B cell (primary cell): ENCODE data around the gene RASA1. TPM values are rescaled to one million over a fixed set of nuclear protein-coding genes. Genes with fewer than 3 reads are reported as not detected.

ENCODE experiments used
- ATAC-seq: fragments of 200-7000 bp; cut with Tn5 transposase; one replicate; pipeline ENCODE4 v1.10.0; 2021; ENCODE audit warnings: low read depth, mild to moderate bottlenecking, moderate number of reproducible peaks, moderate library complexity
- CTCF ChIA-PET: fragments of 350-600 bp; sonication (Branson Sonifier 250); formaldehyde crosslinking; loops from one replicate; lab custom pipeline; 2021; ENCODE audit warnings: antibody characterized with exemption, inconsistent platforms; lab: Charles Lee
- POLR2A ChIA-PET: fragments of 350-600 bp; sonication (Branson Sonifier 250); formaldehyde crosslinking; loops from one replicate; lab custom pipeline; 2021; ENCODE audit warnings: antibody characterized with exemption; lab: Charles Lee
- DNase-seq: peaks from one replicate; pipeline ENCODE4 v3.0.0; 2013
- H2AFZ ChIP-seq: 2 replicates; pipeline ENCODE4 v1.6.1; 2012; ENCODE audit warnings: mild to moderate bottlenecking, low read depth, low read length; ENCODE audit not compliant: insufficient read depth, poor library complexity, severe bottlenecking
- H3K27ac ChIP-seq, 2 donors: 1 replicate in 1 of 2; 2 replicates in 1 of 2; pipeline ENCODE4 v1.5.1; 2012 to 2013; ENCODE audit warnings: low read length in 2 of 2, mild to moderate bottlenecking in 2 of 2, moderate library complexity in 1 of 2
- H3K27me3 ChIP-seq, 4 experiments: fragments of 200-600 bp in 1 of 4; sonication (generic) in 1 of 4; replicated peaks in 1 of 4; 1 replicate in 2 of 4; 2 replicates in 2 of 4; pipeline versions ENCODE4 v1.6.1 to v1.7.0; 2013 to 2016; ENCODE audit warnings: low read length in 3 of 4, mild to moderate bottlenecking in 2 of 4, mixed read lengths in 1 of 4, moderate library complexity in 1 of 4; ENCODE audit not compliant: insufficient read depth in 4 of 4, control insufficient read depth in 3 of 4; ENCODE audit errors: control extremely low read depth in 1 of 4
- H3K36me3 ChIP-seq, 2 experiments: replicated peaks in 1 of 2; 1 replicate in 1 of 2; 2 replicates in 1 of 2; pipeline versions ENCODE4 v1.6.1 to v1.7.1; 2013; ENCODE audit warnings: low read length in 1 of 2; ENCODE audit not compliant: insufficient read depth in 2 of 2, control insufficient read depth in 1 of 2; ENCODE audit errors: control extremely low read depth in 1 of 2, extremely low read depth in 1 of 2
- H3K4me1 ChIP-seq, 2 donors: fragments of 200-600 bp in 1 of 2; sonication (generic) in 1 of 2; 1 replicate in 1 of 2; 2 replicates in 1 of 2; pipeline versions ENCODE4 v1.5.1 to v1.6.1; 2013 to 2017; ENCODE audit warnings: low read length in 2 of 2; ENCODE audit not compliant: control insufficient read depth in 2 of 2, insufficient read depth in 2 of 2
- H3K4me2 ChIP-seq: replicated peaks from 2 replicates; pipeline ENCODE3; 2012; ENCODE audit warnings: mild to moderate bottlenecking, low read depth, low read length; ENCODE audit not compliant: poor library complexity, severe bottlenecking
- H3K4me3 ChIP-seq, 5 experiments: fragments of 200-600 bp in 1 of 5; sonication (generic) in 1 of 5; 1 replicate in 3 of 5; 2 replicates in 2 of 5; pipeline versions ENCODE4 v1.5.1 to v1.7.0; 2011 to 2016; ENCODE audit warnings: low read length in 4 of 5, mild to moderate bottlenecking in 4 of 5, low read depth in 2 of 5, control low read depth in 1 of 5, moderate library complexity in 1 of 5; ENCODE audit not compliant: insufficient read depth in 1 of 5; ENCODE audit errors: control extremely low read depth in 1 of 5, extremely low read depth in 1 of 5
- H3K79me2 ChIP-seq: fragments of 200-600 bp; sonication (generic); one replicate; pipeline ENCODE4 v1.6.0; 2016; ENCODE audit warnings: low read length; ENCODE audit not compliant: control insufficient read depth, insufficient read depth
- H3K9ac ChIP-seq: fragments of 200-600 bp; sonication (generic); 2 replicates; pipeline ENCODE4 v1.6.1; 2017; ENCODE audit warnings: mild to moderate bottlenecking, low read length, moderate library complexity
- H3K9me3 ChIP-seq, 3 donors: one replicate each; pipeline versions ENCODE4 v1.6.1 to v1.7.1; 2013; ENCODE audit warnings: low read length in 2 of 3; ENCODE audit not compliant: control insufficient read depth in 2 of 3, insufficient read depth in 1 of 3; ENCODE audit errors: control extremely low read depth in 1 of 3
- H4K20me1 ChIP-seq: 2 replicates; pipeline ENCODE4 v1.6.0; 2012; ENCODE audit warnings: mild to moderate bottlenecking, low read length; ENCODE audit not compliant: insufficient read depth, control insufficient read depth, poor library complexity, severe bottlenecking
- H3K27ac Mint-ChIP-seq: one replicate; pipeline ENCODE4 v1.8.0; 2021; ENCODE audit warnings: mixed read lengths
- H3K27me3 Mint-ChIP-seq: one replicate; pipeline ENCODE4 v1.8.0; 2021; ENCODE audit warnings: mixed read lengths
- H3K4me1 Mint-ChIP-seq: one replicate; pipeline ENCODE4 v1.8.0; 2021; ENCODE audit warnings: mixed read lengths
- H3K4me3 Mint-ChIP-seq: one replicate; pipeline ENCODE4 v1.8.0; 2021; ENCODE audit warnings: mixed read lengths
- H3K9me3 Mint-ChIP-seq: one replicate; pipeline ENCODE4 v1.8.0; 2022; ENCODE audit warnings: mixed read lengths; ENCODE audit not compliant: insufficient read depth
- EZH2 ChIP-seq: IDR thresholded peaks from 2 replicates; pipeline ENCODE4 v1.6.1; 2012; ENCODE audit warnings: borderline replicate concordance, low read depth, mild to moderate bottlenecking, moderate library complexity, low read length; ENCODE audit not compliant: insufficient read depth, poor library complexity, severe bottlenecking
- WGBS: methylation state at CpG from one replicate; pipeline ENCODE4 v1.1.5; 2013; ENCODE audit warnings: missing lambda C conversion rate; ENCODE audit not compliant: insufficient coverage; 5-methylcytosine and 5-hydroxymethylcytosine counted together
- intact Hi-C: fragments of 100-400 bp; cut with micrococcal nuclease; formaldehyde crosslinking; loops from one replicate; pipeline ENCODE4 v1.10.0; 2022
- polyA plus RNA-seq: library from polyadenylated mRNA; depleted of rRNA; stranded (reverse); fragments of >200 nt; gene quantifications from 2 replicates; pipeline ENCODE4 v1.2.3, GENCODE V29; 2012
- total RNA-seq, 2 donors: library from RNA; stranded (reverse); fragments of 120-200 nt in 1 of 2; gene quantifications; 1 replicate in 1 of 2; 2 replicates in 1 of 2; pipeline versions ENCODE4 v1.2.3 to v1.2.4, GENCODE V29; 2013 to 2022
- TF ChIP-seq, protein P1 (sequence below): fragments of 200-600 bp; IDR thresholded peaks from one replicate; pipeline ENCODE4 v1.8.0; 2022; ENCODE audit warnings: antibody characterized with exemption, mild to moderate bottlenecking

Gene RASA1
- total and polyA plus RNA-seq, 2 donors (not counting 1 experiment from before 2014, with no cell fraction given), result 18.9 to 32.2 TPM

DNA sequence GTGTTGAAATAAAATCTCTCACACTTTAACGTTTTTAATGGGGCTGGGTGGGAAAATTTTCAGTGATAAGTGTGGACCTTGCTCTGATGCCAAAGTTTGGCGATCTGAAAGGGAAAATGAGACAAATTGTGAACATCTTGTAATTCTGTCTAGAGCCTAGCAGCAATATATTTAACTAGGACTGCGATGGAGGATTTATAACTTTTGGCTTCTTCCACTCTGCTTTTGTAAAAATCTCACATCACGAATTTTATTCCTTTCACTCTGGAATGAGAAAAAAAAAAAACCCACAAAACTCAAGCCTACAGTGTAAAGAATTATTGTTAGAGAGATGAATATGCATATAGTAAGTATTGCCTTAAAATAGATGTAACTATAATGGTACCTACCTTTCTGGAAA lies 125.1 kb downstream of the RASA1 start:
- H3K9me3 Mint-ChIP-seq, result no peaks in the 10 kb centered on the region
- Histone ChIP-seq H3K4me3 (no peak overlapping the region), H3K4me2 (no peak overlapping the region), H3K79me2 (no peaks in the 10 kb centered on the region), H3K27me3 (no peaks in the 10 kb centered on the region), H2AFZ (no peak overlapping the region), H3K27ac (no peak overlapping the region), H3K36me3 (peaks cover 15 to 86% of the 10 kb centered on the region in 2 experiments), H3K9me3 (no peaks in the 10 kb centered on the region), H3K4me1 (no peaks in the 10 kb centered on the region), H4K20me1 (no peaks in the 10 kb centered on the region), H3K9ac (no peak overlapping the region)
- ATAC-seq (no peak), DNase-seq (no peak)
- H3K27ac Mint-ChIP-seq, result no peak overlapping the region
- H3K4me1 Mint-ChIP-seq, result no peaks in the 10 kb centered on the region
- no peak for TF ChIP-seq EZH2
- TF ChIP-seq, protein P1, sequence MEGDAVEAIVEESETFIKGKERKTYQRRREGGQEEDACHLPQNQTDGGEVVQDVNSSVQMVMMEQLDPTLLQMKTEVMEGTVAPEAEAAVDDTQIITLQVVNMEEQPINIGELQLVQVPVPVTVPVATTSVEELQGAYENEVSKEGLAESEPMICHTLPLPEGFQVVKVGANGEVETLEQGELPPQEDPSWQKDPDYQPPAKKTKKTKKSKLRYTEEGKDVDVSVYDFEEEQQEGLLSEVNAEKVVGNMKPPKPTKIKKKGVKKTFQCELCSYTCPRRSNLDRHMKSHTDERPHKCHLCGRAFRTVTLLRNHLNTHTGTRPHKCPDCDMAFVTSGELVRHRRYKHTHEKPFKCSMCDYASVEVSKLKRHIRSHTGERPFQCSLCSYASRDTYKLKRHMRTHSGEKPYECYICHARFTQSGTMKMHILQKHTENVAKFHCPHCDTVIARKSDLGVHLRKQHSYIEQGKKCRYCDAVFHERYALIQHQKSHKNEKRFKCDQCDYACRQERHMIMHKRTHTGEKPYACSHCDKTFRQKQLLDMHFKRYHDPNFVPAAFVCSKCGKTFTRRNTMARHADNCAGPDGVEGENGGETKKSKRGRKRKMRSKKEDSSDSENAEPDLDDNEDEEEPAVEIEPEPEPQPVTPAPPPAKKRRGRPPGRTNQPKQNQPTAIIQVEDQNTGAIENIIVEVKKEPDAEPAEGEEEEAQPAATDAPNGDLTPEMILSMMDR, result no peak
- intact Hi-C loops, result loop anchor here (5.0 kb wide), 1 partner anchor 46 kb away; no protein-coding TSS in a partner anchor
- POLR2A ChIA-PET, result no interaction called here
- CTCF ChIA-PET, result interaction anchor here (2.7 kb wide), 1 partner anchor 8 kb away, joined by 20 read pairs; no protein-coding TSS in a partner anchor
- WGBS, result no CpG with 5 or more reads among the region's 4 CpGs
- H3K4me3 Mint-ChIP-seq, result no peak overlapping the region
- H3K27me3 Mint-ChIP-seq, result no peaks in the 10 kb centered on the region

DNA sequence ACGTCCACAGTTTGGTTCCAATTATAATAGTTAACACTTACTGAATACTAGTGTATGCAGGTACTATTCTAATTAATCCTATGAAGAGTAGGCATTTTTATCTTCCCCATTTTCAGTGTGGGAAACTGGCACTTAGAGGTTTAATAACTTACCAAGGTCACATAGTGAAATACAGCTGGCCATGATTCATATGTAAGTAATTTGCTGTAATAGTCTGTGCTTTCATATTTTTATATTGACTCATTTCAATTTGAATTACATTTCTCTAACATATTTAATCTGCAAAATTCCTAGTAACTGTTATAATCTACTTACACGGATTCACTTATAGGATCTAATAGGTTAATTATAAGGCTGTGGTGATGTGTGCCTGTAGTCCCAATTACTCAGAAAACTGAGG lies 125.6 kb downstream of the RASA1 start:
- Mint-ChIP-seq H3K27ac (no peak overlapping the region), H3K4me3 (no peak overlapping the region), H3K4me1 (no peaks in the 10 kb centered on the region), H3K9me3 (no peaks in the 10 kb centered on the region), H3K27me3 (no peaks in the 10 kb centered on the region)
- no peak overlapping the region for H3K4me2 ChIP-seq
- peaks cover 18 to 86% of the 10 kb centered on the region in 2 experiments for H3K36me3 ChIP-seq
- ChIA-PET CTCF (interaction anchor here (0.8 kb wide), 1 partner anchor 323 kb away, joined by 3 read pairs; no protein-coding TSS in a partner anchor), POLR2A (no interaction called here)
- H3K27ac ChIP-seq, result no peak overlapping the region
- WGBS, result no CpG with 5 or more reads among the region's 2 CpGs
- ATAC-seq, result no peak
- H3K4me3 ChIP-seq, result no peak overlapping the region
- no peaks in the 10 kb centered on the region for H3K79me2 ChIP-seq
- H4K20me1 ChIP-seq, result no peaks in the 10 kb centered on the region
- H2AFZ ChIP-seq, result no peak overlapping the region
- no peaks in the 10 kb centered on the region for H3K9me3 ChIP-seq
- intact Hi-C loops, result loop anchor here (5.0 kb wide), 1 partner anchor 46 kb away; no protein-coding TSS in a partner anchor
- no peak overlapping the region for H3K9ac ChIP-seq
- TF ChIP-seq, protein P1, result no peak
- TF ChIP-seq EZH2, result no peak
- H3K27me3 ChIP-seq, result no peaks in the 10 kb centered on the region
- no peaks in the 10 kb centered on the region for H3K4me1 ChIP-seq
- no peak for DNase-seq
